GM19043 (cell line): ENCODE results near the gene EIF4H.
"Not testable (repeated sequence)": the region's sequence is repeated elsewhere in the genome, so short reads cannot be mapped to it uniquely, and the experiment has no call there.

Experiments
- ATAC-seq: cut with Tn5 transposase; IDR thresholded peaks from one replicate; pipeline ENCODE4 v1.9.1; 2021; ENCODE audit warnings: low read depth; ENCODE audit not compliant: unreplicated experiment

The EIF4H gene

GRCh38 chr7:74173866-74174605 is at the start of gene EIF4H:
EIF4H (plus strand) TSS chr7:74174356; CDS start chr7:74174384, 28 bp downstream.
- ATAC-seq = peak; percentile 81

- ATAC-seq = no peak
These were observed 47.8 kb upstream of the EIF4H start for GRCh38 chr7:74126220-74126880.

GRCh38 chr7:74129887-74130286 is 44.3 kb upstream of the EIF4H start:
- ATAC-seq = no peak

GRCh38 chr7:74130518-74130917 is 43.6 kb upstream of the EIF4H start:
- no peak for ATAC-seq

GRCh38 chr7:74134117-74134620 is 40.0 kb upstream of the EIF4H start:
- ATAC-seq = no peak

GRCh38 chr7:74138334-74138867 is 35.8 kb upstream of the EIF4H start:
- ATAC-seq = no peak

GRCh38 chr7:74138945-74139843 is 35.0 kb upstream of the EIF4H start:
- no peak for ATAC-seq

GRCh38 chr7:74141705-74142104 is 32.5 kb upstream of the EIF4H start:
- ATAC-seq = no peak

GRCh38 chr7:74143383-74143782 is 30.8 kb upstream of the EIF4H start:
- no peak for ATAC-seq

GRCh38 chr7:74148491-74148890 is 25.7 kb upstream of the EIF4H start:
- ATAC-seq = no peak

GRCh38 chr7:74149071-74149470 is 25.1 kb upstream of the EIF4H start:
- no peak for ATAC-seq

- ATAC-seq = no peak
These were observed 24.6 kb upstream of the EIF4H start for GRCh38 chr7:74149603-74150002.

GRCh38 chr7:74153736-74154135 is 20.4 kb upstream of the EIF4H start:
- no peak for ATAC-seq

GRCh38 chr7:74155810-74156395 is 18.3 kb upstream of the EIF4H start:
- ATAC-seq = no peak

- no peak for ATAC-seq
These were observed 16.6 kb upstream of the EIF4H start for GRCh38 chr7:74157605-74158004.

GRCh38 chr7:74164985-74165456 is 9.1 kb upstream of the EIF4H start:
- ATAC-seq = no peak

GRCh38 chr7:74165867-74166593 is 8.1 kb upstream of the EIF4H start:
- ATAC-seq = no peak

- ATAC-seq = not testable (repeated sequence)
These were observed 6.8 kb upstream of the EIF4H start for GRCh38 chr7:74167324-74167723.

- ATAC-seq = no peak
These were observed 1.1 kb upstream of the EIF4H start for GRCh38 chr7:74173074-74173473.

GRCh38 chr7:74173491-74173865 is 678 bp upstream of the EIF4H start:
- ATAC-seq = no peak
